B cell (primary cell): ENCODE measurements around the gene SLC9A3.

Experiments used
- EZH2 ChIP-seq: IDR thresholded peaks from 2 replicates; pipeline ENCODE4 v1.6.1; 2012; ENCODE audit warnings: borderline replicate concordance, low read depth, mild to moderate bottlenecking, moderate library complexity, low read length; ENCODE audit not compliant: insufficient read depth, poor library complexity, severe bottlenecking
- TF ChIP-seq, protein P1 (sequence below): fragments of 200-600 bp; IDR thresholded peaks from one replicate; pipeline ENCODE4 v1.8.0; 2022; ENCODE audit warnings: antibody characterized with exemption, mild to moderate bottlenecking

GRCh38 chr5:446066-446882 lies 78.0 kb downstream of the SLC9A3 start:
- TF ChIP-seq EZH2, result no peak
- TF ChIP-seq, protein P1, sequence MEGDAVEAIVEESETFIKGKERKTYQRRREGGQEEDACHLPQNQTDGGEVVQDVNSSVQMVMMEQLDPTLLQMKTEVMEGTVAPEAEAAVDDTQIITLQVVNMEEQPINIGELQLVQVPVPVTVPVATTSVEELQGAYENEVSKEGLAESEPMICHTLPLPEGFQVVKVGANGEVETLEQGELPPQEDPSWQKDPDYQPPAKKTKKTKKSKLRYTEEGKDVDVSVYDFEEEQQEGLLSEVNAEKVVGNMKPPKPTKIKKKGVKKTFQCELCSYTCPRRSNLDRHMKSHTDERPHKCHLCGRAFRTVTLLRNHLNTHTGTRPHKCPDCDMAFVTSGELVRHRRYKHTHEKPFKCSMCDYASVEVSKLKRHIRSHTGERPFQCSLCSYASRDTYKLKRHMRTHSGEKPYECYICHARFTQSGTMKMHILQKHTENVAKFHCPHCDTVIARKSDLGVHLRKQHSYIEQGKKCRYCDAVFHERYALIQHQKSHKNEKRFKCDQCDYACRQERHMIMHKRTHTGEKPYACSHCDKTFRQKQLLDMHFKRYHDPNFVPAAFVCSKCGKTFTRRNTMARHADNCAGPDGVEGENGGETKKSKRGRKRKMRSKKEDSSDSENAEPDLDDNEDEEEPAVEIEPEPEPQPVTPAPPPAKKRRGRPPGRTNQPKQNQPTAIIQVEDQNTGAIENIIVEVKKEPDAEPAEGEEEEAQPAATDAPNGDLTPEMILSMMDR, result no peak
